Stimulated activated CD8-positive, alpha-beta memory T cell treated with anti-CD3 and anti-CD28 coated beads, Interleukin-12 subunit alpha, Interleukin-12 subunit beta, amount 100 ng/mL, for 4 hours (primary cell): ENCODE data around the gene NDUFC1.
"Not testable (repeated sequence)": the region's sequence is repeated elsewhere in the genome, so short reads cannot be mapped to it uniquely, and the experiment has no call there.

Source experiments
- DNase-seq: peaks from one replicate; pipeline ENCODE4 v3.0.0-alpha.2; 2020; ENCODE audit warnings: low read depth

NDUFC1 gene

DNA sequence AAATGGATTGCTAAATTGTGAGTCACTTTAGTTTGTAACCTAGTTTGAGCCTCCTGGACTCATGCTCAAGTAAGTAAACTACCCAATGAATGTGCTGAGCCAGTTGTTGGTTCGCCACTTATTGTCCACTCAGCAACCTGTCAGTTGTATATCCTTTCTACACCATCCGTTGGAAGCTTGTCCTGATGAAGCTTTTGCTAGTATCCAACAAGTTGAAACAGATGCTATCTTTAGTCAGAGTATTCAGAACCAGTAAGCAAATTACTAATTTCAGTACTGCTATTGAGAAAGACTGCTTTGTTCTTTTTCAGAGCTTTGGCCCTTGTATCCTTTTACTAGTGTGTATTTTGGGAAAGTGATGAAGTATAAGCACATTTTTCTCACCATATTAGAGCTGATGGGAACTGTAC is 5.3 kb downstream of the NDUFC1 start:
- no peak for DNase-seq

DNA sequence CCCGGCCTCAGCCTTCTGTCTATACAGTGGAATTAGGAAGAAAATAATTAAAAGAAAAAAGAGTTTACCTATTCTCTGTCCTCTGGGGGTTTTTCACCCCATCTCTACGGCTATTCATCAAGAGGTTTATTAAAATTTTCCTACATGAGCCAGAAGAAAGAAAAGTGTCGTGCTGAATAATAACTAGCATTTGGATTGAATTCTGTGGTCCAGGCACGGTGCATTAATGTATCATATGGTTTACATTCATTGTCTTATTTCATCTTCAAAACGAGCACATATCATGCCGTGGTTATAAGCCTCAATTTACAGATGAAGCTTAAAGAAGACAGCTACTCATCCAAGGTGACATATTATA is 6.4 kb downstream of the NDUFC1 start:
- no peak for DNase-seq

- DNase-seq: peak; percentile 95
Observed at GRCh38 chr4:139295206-139295941, 6.9 kb downstream of the NDUFC1 start.

GRCh38 chr4:139286186-139286698 is 16.0 kb downstream of the NDUFC1 start:
- no peak for DNase-seq

DNA sequence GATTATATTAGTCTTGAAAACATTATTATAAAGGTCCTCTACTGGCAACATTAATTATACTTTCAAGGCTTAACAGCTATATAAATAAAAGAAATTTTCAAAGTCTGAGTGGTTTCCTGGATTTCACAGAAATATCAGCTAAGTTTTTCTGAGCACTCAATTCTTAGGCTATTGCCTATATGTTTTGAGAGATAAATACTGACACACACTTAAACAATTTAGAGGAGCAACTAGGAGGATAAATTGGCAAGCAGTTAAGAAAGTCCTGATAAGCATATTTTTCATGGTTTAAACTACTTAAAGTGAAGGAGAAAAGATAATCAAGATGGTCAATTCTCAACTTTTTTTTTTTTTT is 19.6 kb downstream of the NDUFC1 start:
- DNase-seq: no peak

DNA sequence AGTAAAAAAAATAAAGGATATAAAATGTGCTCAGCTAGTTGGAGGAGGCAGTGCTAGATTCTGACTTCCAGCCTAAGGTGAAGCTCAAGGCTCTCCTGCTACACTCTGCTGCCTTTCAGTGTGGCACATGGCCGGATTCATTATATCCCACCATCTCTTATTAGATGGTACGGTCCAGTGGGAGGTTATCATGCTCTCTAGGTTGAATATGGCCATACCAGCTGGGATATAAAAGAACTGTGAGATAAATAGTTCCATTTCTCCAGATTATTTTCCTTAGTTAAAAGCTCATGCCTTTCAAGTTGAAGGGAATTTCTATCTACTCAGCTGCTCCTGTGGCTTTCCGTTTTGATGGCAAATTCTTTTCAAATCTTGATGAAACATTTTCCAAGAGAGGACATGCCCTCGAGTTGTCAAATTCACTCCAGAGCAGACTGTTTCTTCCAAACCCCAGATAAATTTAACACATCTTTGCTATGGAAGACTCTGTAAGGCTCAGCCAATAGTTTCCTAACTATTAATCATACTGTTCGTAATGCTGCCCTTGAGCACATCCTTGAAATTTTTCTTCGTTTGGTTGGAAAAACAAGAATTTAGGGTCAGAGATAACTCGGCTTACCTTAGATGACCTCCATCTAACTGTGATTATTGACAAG is 20.1 kb downstream of the NDUFC1 start:
- no peak for DNase-seq

DNA sequence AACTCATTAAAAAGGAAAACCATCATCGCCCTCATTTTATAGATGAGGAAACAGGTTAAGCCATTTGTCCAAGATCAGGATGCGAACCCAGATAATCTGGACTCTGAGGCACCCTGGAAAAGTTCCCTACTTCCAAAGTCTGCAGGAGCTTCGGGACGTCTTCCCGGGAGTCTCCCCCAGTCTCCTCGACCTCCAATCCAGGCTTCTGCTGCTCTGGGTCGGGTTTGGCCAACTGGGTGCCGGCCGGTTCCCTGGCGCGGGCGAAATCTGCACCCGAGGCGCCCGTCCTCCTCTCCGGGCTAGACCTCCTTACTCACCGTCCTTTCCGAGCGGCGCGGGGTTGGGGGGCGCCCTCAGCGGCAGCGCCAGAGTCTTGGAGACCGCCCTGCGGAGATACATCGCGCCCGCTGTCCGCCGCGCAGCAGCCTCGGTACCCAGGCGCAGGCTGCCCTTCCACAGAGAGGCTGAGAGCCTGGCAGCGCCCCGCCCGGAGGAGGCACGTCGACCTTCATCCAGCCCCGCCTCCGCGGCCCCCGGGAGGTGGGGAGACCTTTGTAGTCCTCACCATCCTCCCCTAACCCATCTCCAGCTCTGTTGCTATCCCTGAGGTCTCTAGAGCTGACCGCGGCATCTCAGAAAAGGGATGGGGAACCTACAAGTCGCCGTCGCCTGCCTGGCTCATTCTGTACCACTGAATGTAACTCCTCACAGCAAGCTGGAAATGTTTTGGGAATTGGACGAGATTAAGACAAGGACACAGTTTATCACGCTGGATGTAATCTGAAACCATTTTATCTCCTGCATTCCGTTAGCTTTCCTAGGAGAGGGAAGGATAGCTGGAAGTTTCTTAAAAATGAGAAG is 22.3 kb downstream of the NDUFC1 start, which contains the start of gene MGARP:
Gene MGARP, minus strand, starts transcription at position 466 of the 861 bp plus-strand sequence. Its CDS starts 67 bp downstream, at position 399.
- DNase-seq: peak; percentile 7

GRCh38 chr4:139278912-139279759 is 23.1 kb downstream of the NDUFC1 start:
- DNase-seq: no peak

- DNase-seq: no peak
Observed at GRCh38 chr4:139278485-139278884, 23.8 kb downstream of the NDUFC1 start.

DNA sequence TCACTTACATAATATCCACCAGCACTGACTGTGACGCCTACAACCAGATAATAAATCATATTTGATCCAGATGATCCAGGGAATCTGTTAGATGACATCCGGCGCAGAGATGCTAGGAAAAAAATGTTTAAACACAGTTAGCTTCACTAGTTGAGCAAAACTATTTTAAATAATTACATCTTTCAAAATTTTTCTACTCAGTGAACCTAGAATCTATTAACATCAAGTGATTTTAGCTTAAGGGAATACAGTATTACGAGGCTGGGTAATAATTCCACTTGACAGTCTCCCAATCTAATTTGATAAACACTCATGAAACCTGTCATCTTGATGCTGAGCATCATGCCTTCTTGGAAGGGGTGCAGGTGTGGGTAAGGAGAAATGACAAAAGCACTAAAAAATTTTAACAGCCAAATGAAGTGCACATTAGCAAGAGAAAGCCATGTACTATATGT is 27.0 kb downstream of the NDUFC1 start:
- no peak for DNase-seq

DNA sequence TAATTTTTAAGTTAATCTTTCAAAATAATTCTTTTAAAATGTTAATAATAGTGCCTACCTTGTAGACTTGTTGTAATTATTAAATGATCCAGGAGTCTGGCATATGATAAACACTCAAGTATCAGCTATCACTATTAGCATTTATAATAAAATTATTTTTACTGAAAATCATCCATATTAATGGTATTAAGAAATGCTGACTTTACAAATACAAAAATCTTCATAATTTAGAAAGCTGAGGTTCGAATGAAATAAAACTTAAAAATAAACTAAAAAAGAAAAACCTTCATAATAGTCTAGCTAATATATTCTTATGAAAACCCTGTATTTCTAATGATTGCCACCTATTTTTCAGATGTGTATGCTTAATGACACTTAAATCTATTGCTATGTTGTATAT is 27.5 kb downstream of the NDUFC1 start:
- DNase-seq: no peak

GRCh38 chr4:139273835-139274234 is 28.4 kb downstream of the NDUFC1 start:
- no peak for DNase-seq

DNA sequence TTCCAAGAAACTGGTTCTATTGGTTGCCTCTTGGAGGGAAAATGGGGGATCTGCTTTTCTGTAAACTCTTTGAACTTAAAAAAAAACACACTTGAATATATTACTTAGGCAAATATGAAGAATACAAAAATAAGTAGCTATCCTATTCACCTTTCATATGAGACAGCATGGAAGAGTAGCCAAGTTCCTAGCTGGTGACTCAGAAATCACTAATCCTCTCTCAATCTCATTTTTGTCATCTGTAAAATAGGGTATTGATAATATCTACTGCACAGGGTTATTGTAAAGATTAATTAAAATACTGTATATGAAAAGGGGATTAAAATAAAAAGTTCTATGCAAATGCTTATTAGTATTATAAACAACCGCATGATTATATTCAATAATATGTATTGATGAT is 35.0 kb downstream of the NDUFC1 start:
- DNase-seq: no peak

DNA sequence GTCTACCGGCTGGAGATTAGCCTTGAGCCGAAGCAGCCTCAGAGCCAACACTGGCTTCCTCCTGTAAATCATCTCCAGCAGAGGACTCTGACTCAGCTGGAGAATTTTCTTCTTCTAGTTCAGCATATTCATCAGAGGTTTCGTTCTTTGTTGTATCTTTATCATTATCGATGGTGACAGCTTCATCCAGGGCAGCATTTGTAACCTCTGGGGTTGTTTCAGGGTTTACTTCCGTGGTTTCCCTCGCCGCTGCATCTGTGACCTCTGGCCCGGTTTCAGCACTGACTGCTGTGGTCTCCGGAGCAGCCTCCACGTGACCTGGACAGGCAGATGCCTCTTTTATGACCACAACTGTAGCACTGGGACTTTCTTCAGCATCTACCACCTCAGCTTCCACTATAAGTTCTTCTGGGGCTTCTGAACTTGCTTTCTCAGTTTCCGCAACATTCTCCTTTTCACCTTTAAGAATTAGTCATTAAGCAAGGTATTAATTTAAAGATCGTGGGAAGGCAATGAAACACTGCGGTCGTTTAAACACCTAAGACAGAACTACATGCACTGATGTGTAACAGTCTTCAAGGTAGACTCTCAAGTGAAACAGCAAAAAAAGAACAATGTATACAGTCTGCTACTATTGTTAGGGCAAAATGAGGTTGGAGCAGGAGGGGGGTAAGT is 35.6 kb downstream of the NDUFC1 start:
- peak; percentile 48 for DNase-seq

DNA sequence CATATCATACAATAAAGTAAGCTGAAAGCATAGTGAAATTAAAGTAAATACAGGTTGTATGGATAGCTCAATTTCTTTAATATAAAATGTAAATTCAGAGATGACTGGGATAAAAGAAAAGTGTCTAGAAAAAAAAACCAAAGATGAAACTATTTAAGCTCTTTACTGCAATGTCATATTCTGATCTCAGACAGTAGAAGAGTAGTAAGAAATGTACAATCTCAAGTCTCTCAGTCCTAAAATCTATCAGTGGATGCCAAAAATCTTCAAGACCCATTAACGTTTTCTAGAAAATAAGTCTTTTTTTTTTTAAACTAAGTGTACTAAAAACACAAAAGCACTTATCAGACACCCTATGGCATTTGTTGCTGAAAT is 36.1 kb downstream of the NDUFC1 start:
- no peak for DNase-seq

DNA sequence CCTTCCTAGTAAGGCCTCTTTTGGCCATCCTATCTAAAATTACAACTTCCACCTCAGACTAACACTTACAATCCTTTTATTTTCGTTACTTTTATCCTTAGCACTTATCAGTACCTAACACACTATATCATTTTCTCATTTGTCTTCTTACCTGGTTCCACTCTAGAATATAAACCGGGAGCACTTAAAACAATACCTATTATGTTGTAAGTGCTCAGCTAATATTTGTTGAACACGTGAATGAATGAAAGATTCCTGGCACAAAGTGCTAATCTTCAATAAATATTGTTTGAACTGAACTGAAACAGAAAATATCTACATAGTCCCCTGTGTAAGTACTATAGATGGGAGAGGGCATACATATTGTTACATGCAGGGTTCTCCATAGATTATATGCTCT is 36.6 kb downstream of the NDUFC1 start:
- no peak for DNase-seq

DNA sequence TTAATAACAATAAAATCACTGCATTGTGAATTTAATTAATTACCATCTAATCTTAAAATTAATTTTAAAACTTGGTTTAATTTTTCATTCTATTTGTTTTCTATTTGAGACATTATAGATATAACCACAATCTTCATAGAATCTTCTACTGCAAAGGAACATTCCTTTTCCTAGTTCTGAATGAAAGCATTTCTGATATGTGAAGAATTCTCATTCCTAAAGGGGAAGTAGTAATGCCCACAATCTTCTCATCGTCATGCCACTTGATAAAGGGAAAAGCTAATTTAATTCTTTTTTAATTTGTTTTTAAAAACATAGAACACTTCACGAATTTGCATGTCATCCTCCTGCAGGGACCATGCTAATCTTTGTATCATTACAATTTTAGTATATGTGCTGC is 45.9 kb downstream of the NDUFC1 start:
- no peak for DNase-seq

DNA sequence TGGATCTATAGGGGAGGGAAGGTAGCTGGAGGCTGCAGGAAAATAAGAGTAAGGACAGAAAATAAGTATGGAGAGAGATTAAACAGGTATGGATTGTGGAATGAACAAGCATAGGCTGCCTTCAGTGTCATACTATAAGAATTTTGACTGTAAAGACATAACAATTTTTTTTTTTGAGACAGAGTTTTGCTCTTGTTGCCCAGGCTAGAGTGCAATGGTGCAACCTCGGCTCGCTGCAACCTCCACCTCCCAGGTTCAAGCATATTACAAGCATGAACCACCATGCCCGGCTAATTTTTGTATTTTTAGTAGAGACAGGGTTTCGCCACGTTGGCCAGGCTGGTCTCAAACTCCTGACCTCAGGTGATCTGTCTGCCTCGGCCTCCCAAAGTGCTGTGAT is 46.7 kb downstream of the NDUFC1 start:
- DNase-seq: not testable (repeated sequence)

- no peak for DNase-seq
Observed at GRCh38 chr4:139253713-139254112, 48.6 kb downstream of the NDUFC1 start.

- DNase-seq: no peak
Observed at GRCh38 chr4:139253046-139253445, 49.2 kb downstream of the NDUFC1 start.

GRCh38 chr4:139247700-139248238 is 54.5 kb downstream of the NDUFC1 start:
- no peak for DNase-seq
